Spleen (tissue), 7 donors: ENCODE data around the gene SKI.

Experiments
- CTCF ChIP-seq, 11 experiments: fragments of 200-600 bp in 7 of 11; fragments of 450-650 bp in 4 of 11; sonication (generic) in 4 of 11; IDR thresholded peaks in 8 of 11; conservative IDR thresholded peaks in 3 of 11; 1 replicate in 7 of 11; 2 replicates in 4 of 11; pipeline versions ENCODE4 v1.4.0 to v1.8.0; 2016 to 2021; ENCODE audit warnings: antibody characterized with exemption in 11 of 11, inconsistent platforms in 4 of 11, mild to moderate bottlenecking in 1 of 11
- POLR2A ChIP-seq, 3 donors: fragments of 450-650 bp; IDR thresholded peaks; one replicate each; pipeline ENCODE4 v1.5.1; 2017; ENCODE audit warnings: antibody characterized with exemption in 3 of 3, mild to moderate bottlenecking in 1 of 3
- POLR2AphosphoS5 ChIP-seq, 3 donors: sonication (generic); formaldehyde crosslinking; IDR thresholded peaks; one replicate each; pipeline ENCODE4 v1.5.1; 2017; ENCODE audit warnings: antibody characterized with exemption in 3 of 3
- donor health status: DM: no; HTN: no; CAD: no; lungs with moderate emphysema.
- donor health status: DM: no; HTN: no; CAD: no.
- donor health status: DM: no; HTN: no; CAD: no.

- TF ChIP-seq CTCF (IDR thresholded peaks at IDR 0.05 in 8 of 11, conservative IDR thresholded peaks at IDR 0.05 in 3 of 11) = no peak
- no peak for TF ChIP-seq POLR2A (IDR thresholded peaks at IDR 0.05)
- no peak for TF ChIP-seq POLR2AphosphoS5 (IDR thresholded peaks at IDR 0.05)
Measured at GRCh38 chr1:2181271-2181670, 46.8 kb upstream of the SKI start.
